KMS-11 (cell line): ENCODE results near the gene REG3G.

Experiments
- H2AFZ ChIP-seq: fragments of 200-600 bp; sonication (generic); 2 replicates; pipeline ENCODE4 v1.6.1; 2016; ENCODE audit warnings: antibody characterized with exemption, mixed run types, low read depth
- H3K27ac ChIP-seq: fragments of 200-600 bp; sonication (generic); 2 replicates; pipeline ENCODE4 v1.6.1; 2016; ENCODE audit warnings: mild to moderate bottlenecking, mixed run types
- H3K27me3 ChIP-seq: fragments of 200-600 bp; sonication (generic); 2 replicates; pipeline ENCODE4 v1.6.1; 2017; ENCODE audit warnings: mild to moderate bottlenecking, low read depth, mixed run types, moderate library complexity; ENCODE audit not compliant: insufficient read depth
- H3K36me3 ChIP-seq: fragments of 200-600 bp; sonication (generic); 2 replicates; pipeline ENCODE4 v1.6.1; 2017; ENCODE audit warnings: mild to moderate bottlenecking, mixed run types; ENCODE audit not compliant: insufficient read depth
- H3K4me1 ChIP-seq: fragments of 200-600 bp; sonication (generic); 2 replicates; pipeline ENCODE4 v1.6.1; 2016; ENCODE audit warnings: mild to moderate bottlenecking, low read depth, mixed run types; ENCODE audit not compliant: poor library complexity, severe bottlenecking
- H3K4me2 ChIP-seq: fragments of 200-600 bp; sonication (generic); 2 replicates; pipeline ENCODE4 v1.7.0; 2016; ENCODE audit warnings: mild to moderate bottlenecking, mixed run types
- H3K4me3 ChIP-seq: fragments of 200-600 bp; sonication (generic); IDR thresholded peaks from 2 replicates; pipeline ENCODE4 v1.6.1; 2017; ENCODE audit warnings: low read depth, low read length, mixed read lengths; ENCODE audit not compliant: insufficient read depth
- H3K79me2 ChIP-seq: fragments of 200-600 bp; sonication (generic); 2 replicates; pipeline ENCODE4 v1.6.1; 2016; ENCODE audit warnings: low read depth, mixed run types; ENCODE audit not compliant: insufficient read depth
- H3K9ac ChIP-seq: fragments of 200-600 bp; sonication (generic); 2 replicates; pipeline ENCODE4 v1.6.1; 2016; ENCODE audit warnings: mild to moderate bottlenecking, mixed run types
- H4K20me1 ChIP-seq: fragments of 200-600 bp; sonication (generic); 2 replicates; pipeline ENCODE4 v1.6.1; 2016; ENCODE audit warnings: mild to moderate bottlenecking, mixed run types; ENCODE audit not compliant: insufficient read depth
- CTCF ChIP-seq: fragments of 200-600 bp; sonication (generic); conservative IDR thresholded peaks from 2 replicates; pipeline ENCODE4 v1.6.1; 2017; ENCODE audit warnings: low read depth, mild to moderate bottlenecking, antibody characterized with exemption, low read length, moderate library complexity, mixed read lengths

REG3G gene

GRCh38 chr2:79013629-79014028, 11.9 kb upstream of the REG3G start:
- H3K27me3 ChIP-seq, result no peaks in the 10 kb centered on the region
- H3K9ac ChIP-seq, result no peak overlapping the region
- H3K4me3 ChIP-seq, result no peak overlapping the region
- no peak for TF ChIP-seq CTCF
- H2AFZ ChIP-seq, result no peak overlapping the region
- H4K20me1 ChIP-seq, result no peaks in the 10 kb centered on the region
- H3K36me3 ChIP-seq, result no peaks in the 10 kb centered on the region
- no peaks in the 10 kb centered on the region for H3K79me2 ChIP-seq
- H3K4me2 ChIP-seq, result no peak overlapping the region
- no peak overlapping the region for H3K27ac ChIP-seq
- H3K4me1 ChIP-seq, result no peaks in the 10 kb centered on the region

- no peak overlapping the region for H2AFZ ChIP-seq
- no peak overlapping the region for H3K4me3 ChIP-seq
- H3K4me1 ChIP-seq, result no peaks in the 10 kb centered on the region
- no peak overlapping the region for H3K4me2 ChIP-seq
- no peak for TF ChIP-seq CTCF
- no peaks in the 10 kb centered on the region for H3K79me2 ChIP-seq
- no peak overlapping the region for H3K27ac ChIP-seq
- no peaks in the 10 kb centered on the region for H3K36me3 ChIP-seq
- no peaks in the 10 kb centered on the region for H3K27me3 ChIP-seq
- no peak overlapping the region for H3K9ac ChIP-seq
- no peaks in the 10 kb centered on the region for H4K20me1 ChIP-seq
Observed at GRCh38 chr2:79016342-79016741, 9.2 kb upstream of the REG3G start.

GRCh38 chr2:79026061-79026460, 559 bp downstream of the REG3G start:
- H3K4me2 ChIP-seq, result no peak overlapping the region
- H2AFZ ChIP-seq, result no peak overlapping the region

GRCh38 chr2:79039944-79040343, 14.4 kb downstream of the REG3G start:
- no peak overlapping the region for H2AFZ ChIP-seq
- H3K9ac ChIP-seq, result no peak overlapping the region
- no peaks in the 10 kb centered on the region for H3K79me2 ChIP-seq
- no peaks in the 10 kb centered on the region for H4K20me1 ChIP-seq
- no peak overlapping the region for H3K27ac ChIP-seq
- no peaks in the 10 kb centered on the region for H3K36me3 ChIP-seq
- H3K4me2 ChIP-seq, result no peak overlapping the region
- TF ChIP-seq CTCF, result no peak
- no peak overlapping the region for H3K4me3 ChIP-seq
- no peaks in the 10 kb centered on the region for H3K4me1 ChIP-seq
- H3K27me3 ChIP-seq, result no peaks in the 10 kb centered on the region

More at GRCh38 chr2:79026061-79026460, 559 bp downstream of the REG3G start:
- Histone ChIP-seq H3K27me3 (no peaks in the 10 kb centered on the region), H3K79me2 (no peaks in the 10 kb centered on the region), H4K20me1 (no peaks in the 10 kb centered on the region), H3K27ac (no peak overlapping the region), H3K9ac (no peak overlapping the region), H3K4me3 (no peak overlapping the region), H3K36me3 (no peaks in the 10 kb centered on the region), H3K4me1 (no peaks in the 10 kb centered on the region)
- TF ChIP-seq CTCF, result no peak
